GM19328 (cell line): ENCODE data around the gene AASDHPPT.

ENCODE experiments used
- ATAC-seq: cut with Tn5 transposase; IDR thresholded peaks from one replicate; pipeline ENCODE4 v1.9.1; 2021; ENCODE audit warnings: mild to moderate bottlenecking, moderate library complexity; ENCODE audit not compliant: unreplicated experiment

The AASDHPPT gene

GRCh38 chr11:106082096-106082495, 4.6 kb downstream of the AASDHPPT start:
- no peak for ATAC-seq

DNA sequence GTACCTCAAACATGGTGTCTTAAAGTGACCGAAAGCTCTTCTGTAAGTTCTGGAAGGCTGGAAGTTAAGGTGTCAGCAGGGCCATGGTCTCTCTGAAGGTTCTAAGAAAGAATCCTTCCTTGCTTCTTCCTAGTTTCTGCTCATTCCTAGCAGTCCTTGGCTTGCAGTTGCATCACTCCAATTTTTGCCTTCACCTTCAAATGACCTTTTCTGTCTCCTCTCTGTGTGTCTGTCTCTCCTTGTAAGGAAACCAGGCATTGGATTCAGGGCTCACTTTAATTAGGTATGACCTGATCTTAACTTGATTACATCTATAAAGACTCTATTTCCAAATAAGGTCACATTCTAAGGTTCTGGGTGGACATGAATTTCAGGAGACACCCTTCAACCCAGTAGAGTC, 8.7 kb downstream of the AASDHPPT start:
- no peak for ATAC-seq

GRCh38 chr11:106086850-106087249, 9.4 kb downstream of the AASDHPPT start:
- no peak for ATAC-seq

GRCh38 chr11:106087815-106088435, 10.5 kb downstream of the AASDHPPT start:
- ATAC-seq: no peak

GRCh38 chr11:106088896-106089295, 11.4 kb downstream of the AASDHPPT start:
- no peak for ATAC-seq

- ATAC-seq: peak; percentile 97
Observed at GRCh38 chr11:106091480-106092123, 14.1 kb downstream of the AASDHPPT start.

GRCh38 chr11:106092446-106092845, 15.0 kb downstream of the AASDHPPT start:
- ATAC-seq: no peak

DNA sequence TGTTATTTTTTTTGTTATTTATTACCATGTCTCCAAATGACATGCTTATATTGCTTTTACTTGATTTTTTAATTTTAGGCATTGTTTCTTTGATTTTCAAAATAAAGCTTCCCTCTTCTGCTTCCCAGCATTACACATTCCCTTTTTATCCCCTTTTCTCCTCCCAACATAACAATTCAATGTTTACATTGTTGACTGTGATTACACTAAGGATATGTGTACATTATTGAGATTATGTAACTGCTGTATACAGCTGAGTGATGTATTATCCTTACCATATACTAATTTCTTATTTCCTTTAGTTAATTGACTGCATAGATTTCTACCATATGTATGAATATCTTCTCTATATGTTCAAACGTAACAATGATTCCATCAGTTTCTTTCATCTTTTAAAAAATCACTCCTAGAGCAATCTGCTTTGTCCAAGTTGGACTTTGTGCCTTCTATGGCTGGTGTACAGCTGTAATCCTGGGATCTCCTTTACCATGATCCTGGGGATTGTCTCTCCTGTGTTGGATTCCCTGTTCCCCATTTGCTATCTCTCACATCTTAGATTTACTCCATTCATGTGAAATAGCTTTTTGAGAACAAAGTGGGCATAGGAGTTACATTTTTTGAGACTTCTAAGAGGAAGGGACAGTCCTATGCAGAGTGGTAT, 21.6 kb downstream of the AASDHPPT start:
- ATAC-seq: no peak

DNA sequence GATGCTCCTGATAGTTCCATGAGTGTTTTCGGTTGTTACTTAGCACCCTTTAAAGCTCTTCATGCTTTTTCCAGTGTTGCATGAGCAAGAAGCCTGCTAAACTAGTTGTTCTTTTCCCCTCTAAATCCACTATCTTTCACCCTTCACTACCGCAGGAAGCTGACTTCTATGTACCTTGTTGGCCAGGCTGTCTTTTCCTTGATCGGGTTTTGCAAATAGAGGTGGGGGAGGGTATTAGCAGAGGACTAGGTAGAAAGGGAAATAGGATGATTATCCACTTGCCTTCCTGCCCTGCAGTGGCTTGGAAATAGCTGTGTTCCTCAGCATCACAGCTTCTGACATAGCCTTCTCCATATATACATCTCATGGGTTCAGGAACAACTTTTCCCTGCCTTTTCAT, 23.9 kb downstream of the AASDHPPT start:
- no peak for ATAC-seq

DNA sequence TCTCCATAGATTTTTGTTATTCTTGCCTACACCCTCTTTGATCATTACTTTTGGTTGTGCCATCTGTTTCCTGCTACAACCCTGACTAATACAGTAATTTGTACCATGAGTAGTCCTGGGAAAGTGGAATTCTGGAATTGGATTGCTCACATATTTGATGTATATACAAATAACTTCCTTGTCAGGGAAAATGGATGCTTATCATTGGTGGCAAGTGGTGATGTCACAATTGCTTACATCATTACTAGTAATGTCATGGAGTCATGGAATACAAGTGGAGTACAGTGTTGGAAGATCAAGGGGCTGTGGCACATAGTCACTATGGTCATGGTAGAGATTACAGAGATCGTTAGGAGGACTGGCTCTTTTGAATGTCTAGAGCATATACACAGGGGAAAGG, 24.4 kb downstream of the AASDHPPT start:
- no peak for ATAC-seq

- ATAC-seq: no peak
Observed at GRCh38 chr11:106105986-106106385, 28.5 kb downstream of the AASDHPPT start.

DNA sequence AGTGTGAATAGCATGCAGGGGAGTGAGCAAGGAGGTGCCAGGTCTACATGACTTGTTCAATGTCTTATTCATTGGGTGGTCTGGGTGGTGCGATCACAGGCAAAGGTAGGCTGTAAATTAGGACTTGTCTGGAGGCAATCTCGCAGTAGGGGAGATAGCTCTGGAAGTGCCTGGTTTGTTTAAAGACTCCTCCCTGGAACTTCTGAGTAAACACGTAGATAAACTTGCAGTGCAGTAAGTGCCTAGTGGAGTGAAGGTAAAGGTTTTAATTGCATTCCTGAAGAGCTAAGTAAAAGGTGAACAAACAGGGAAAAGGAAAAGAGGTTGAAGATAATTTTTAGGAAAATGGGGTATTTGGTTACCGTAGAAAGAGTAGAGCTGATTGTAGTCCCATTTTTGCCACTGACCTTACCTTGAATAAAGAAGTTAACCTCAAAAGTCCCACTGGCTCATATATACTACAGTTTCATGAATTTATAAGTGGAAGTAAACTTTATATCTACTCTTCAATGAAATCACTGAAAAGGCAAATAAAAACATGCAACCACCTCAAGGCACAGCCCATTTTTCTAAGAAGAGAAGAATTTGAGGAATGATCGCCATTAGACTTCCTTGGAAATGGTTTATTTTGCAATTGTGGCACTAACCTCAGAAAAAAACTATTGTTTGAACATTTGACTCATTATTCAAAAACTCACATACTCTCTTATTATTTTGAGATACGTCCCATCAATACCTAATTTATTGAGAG, 44.3 kb downstream of the AASDHPPT start:
- no peak for ATAC-seq

GRCh38 chr11:106127604-106128003, 50.1 kb downstream of the AASDHPPT start:
- ATAC-seq: no peak

- no peak for ATAC-seq
Observed at GRCh38 chr11:106128740-106129139, 51.3 kb downstream of the AASDHPPT start.

- ATAC-seq: no peak
Observed at GRCh38 chr11:106131998-106132397, 54.5 kb downstream of the AASDHPPT start.

- ATAC-seq: no peak
Observed at GRCh38 chr11:106132582-106133354, 55.3 kb downstream of the AASDHPPT start.

DNA sequence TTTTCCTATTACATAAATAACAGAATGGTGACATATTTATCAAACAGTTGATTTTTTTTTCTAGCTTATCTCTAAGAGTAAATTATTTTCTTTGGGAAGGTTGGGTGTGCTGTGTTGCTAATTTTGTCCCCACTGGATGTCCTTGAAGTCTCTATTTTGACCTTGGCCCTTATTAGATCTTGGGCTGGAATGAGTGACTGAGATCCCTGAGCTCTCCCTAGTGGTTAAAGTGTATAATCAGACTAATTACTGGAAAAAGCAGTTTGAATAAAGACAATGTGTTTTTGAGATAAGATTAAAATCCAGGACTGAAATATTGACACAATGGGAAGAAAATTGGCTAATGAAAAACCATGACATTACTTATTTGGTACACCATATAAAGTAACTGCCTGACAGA, 56.1 kb downstream of the AASDHPPT start:
- no peak for ATAC-seq

- no peak for ATAC-seq
Observed at GRCh38 chr11:106137061-106137460, 59.6 kb downstream of the AASDHPPT start.

DNA sequence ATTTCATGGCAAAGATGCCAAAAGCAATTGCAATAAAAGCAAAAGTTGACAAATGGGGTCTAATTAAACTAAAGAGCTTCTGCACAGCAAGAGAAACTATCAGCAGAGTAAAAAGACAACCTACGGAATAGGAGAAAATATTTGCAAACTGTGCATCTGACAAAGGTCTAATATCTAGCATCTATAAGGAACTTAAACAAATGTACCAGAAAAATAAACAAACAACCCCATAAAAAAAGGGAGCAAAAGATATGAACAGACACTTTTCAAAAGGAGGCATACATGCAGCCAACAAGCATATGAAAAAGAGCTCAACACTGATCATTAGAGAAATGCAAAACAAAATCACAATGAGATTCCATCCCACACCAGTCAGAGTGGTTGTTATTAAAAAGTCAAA, 60.3 kb downstream of the AASDHPPT start:
- ATAC-seq: no peak
